Natural killer cell (primary cell): ENCODE data around the gene NR2F2. TPM values are rescaled to one million over a fixed set of nuclear protein-coding genes. Genes with fewer than 3 reads are reported as not detected.

Experiments
- ATAC-seq, 3 donors: fragments of 150-1000 bp in 2 of 3; fragments of 200-7000 bp in 1 of 3; cut with Tn5 transposase; 1 replicate in 1 of 3; 2 replicates in 2 of 3; pipeline ENCODE4 v1.10.0; 2021; ENCODE audit warnings: mild to moderate bottlenecking in 2 of 3, moderate library complexity in 2 of 3
- DNase-seq, 2 donors: peaks; one replicate each; pipeline versions ENCODE4 v3.0.0 to v3.0.0-alpha.2; 2013 to 2021; ENCODE audit warnings: mixed read lengths in 1 of 2
- H3K27ac ChIP-seq: one replicate; pipeline ENCODE4 v1.5.1; 2013; ENCODE audit warnings: mild to moderate bottlenecking, low read length
- H3K27me3 ChIP-seq: one replicate; pipeline ENCODE4 v1.6.1; 2013; ENCODE audit warnings: low read length; ENCODE audit not compliant: control insufficient read depth, insufficient read depth
- H3K36me3 ChIP-seq: one replicate; pipeline ENCODE4 v1.6.1; 2013; ENCODE audit warnings: low read length; ENCODE audit not compliant: control insufficient read depth, insufficient read depth
- H3K4me1 ChIP-seq: one replicate; pipeline ENCODE4 v1.6.1; 2013; ENCODE audit warnings: low read length; ENCODE audit not compliant: control insufficient read depth, insufficient read depth
- H3K4me3 ChIP-seq: one replicate; pipeline ENCODE4 v1.5.1; 2013; ENCODE audit warnings: low read length
- H3K9me3 ChIP-seq: one replicate; pipeline ENCODE4 v1.6.1; 2013; ENCODE audit warnings: low read length; ENCODE audit not compliant: control insufficient read depth, insufficient read depth
- H3K27ac Mint-ChIP-seq, 2 donors: one replicate each; pipeline ENCODE4 v1.8.0; 2022; ENCODE audit warnings: mild to moderate bottlenecking in 2 of 2, mixed read lengths in 2 of 2, moderate library complexity in 1 of 2
- H3K27me3 Mint-ChIP-seq, 2 donors: one replicate each; pipeline ENCODE4 v1.8.0; 2022; ENCODE audit warnings: low read depth in 2 of 2, mixed read lengths in 2 of 2
- H3K36me3 Mint-ChIP-seq: one replicate; pipeline ENCODE4 v1.8.0; 2022; ENCODE audit warnings: mixed read lengths
- H3K4me1 Mint-ChIP-seq, 2 donors: one replicate each; pipeline ENCODE4 v1.8.0; 2022; ENCODE audit warnings: mixed read lengths in 2 of 2
- H3K4me3 Mint-ChIP-seq: one replicate; pipeline ENCODE4 v1.8.0; 2022; ENCODE audit warnings: mild to moderate bottlenecking, moderate library complexity, mixed read lengths
- H3K9me3 Mint-ChIP-seq, 2 donors: one replicate each; pipeline ENCODE4 v1.8.0; 2022; ENCODE audit warnings: mixed read lengths in 2 of 2
- WGBS: methylation state at CpG from one replicate; pipeline ENCODE4 v1.1.7; 2013; ENCODE audit warnings: missing lambda C conversion rate; ENCODE audit not compliant: insufficient coverage; 5-methylcytosine and 5-hydroxymethylcytosine counted together
- intact Hi-C: fragments of 100-400 bp; cut with micrococcal nuclease; formaldehyde crosslinking; loops from one replicate; pipeline ENCODE4 v1.14.2; 2022
- total RNA-seq, 4 donors: library from RNA; stranded (reverse); fragments of 120-200 nt in 1 of 4; gene quantifications; one replicate each; pipeline versions ENCODE4 v1.2.3 to v1.2.4, GENCODE V29; 2013 to 2022
- TF ChIP-seq, protein P1 (sequence below): fragments of 200-600 bp; IDR thresholded peaks from one replicate; pipeline ENCODE4 v1.8.0; 2022; ENCODE audit warnings: antibody characterized with exemption

Gene NR2F2
- total RNA-seq, 3 donors from 2014 or later (not counting 1 experiment from before 2014, with no cell fraction given), result not detected

DNA sequence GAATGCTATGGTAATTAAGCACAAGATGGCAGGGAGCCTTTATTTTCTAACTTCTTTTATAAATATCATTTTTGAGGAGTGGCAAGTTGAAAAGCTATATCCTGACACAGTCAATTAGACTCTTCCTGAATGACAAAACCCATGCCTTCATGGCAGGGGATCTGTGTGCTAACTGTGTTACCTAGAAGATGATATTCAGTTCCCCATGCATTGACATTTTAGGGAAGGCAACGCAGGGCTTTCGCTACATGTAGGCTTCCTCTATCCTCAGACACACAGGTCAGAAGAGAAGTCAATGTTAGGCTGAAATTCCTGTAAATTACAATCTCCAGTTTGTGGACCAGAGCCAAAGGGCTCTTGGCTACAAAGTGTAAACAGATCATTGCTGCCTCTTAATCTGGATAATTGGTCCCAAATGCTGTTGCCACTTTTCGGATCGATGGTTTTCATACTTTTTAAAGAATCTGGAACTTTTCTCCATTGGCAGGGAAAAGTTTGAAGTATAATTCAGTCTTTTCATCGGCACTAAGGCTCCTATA is 22.6 kb upstream of the NR2F2 start:
- H3K4me1 ChIP-seq, result no peaks in the 10 kb centered on the region
- DNase-seq, result no peak
- TF ChIP-seq, protein P1, sequence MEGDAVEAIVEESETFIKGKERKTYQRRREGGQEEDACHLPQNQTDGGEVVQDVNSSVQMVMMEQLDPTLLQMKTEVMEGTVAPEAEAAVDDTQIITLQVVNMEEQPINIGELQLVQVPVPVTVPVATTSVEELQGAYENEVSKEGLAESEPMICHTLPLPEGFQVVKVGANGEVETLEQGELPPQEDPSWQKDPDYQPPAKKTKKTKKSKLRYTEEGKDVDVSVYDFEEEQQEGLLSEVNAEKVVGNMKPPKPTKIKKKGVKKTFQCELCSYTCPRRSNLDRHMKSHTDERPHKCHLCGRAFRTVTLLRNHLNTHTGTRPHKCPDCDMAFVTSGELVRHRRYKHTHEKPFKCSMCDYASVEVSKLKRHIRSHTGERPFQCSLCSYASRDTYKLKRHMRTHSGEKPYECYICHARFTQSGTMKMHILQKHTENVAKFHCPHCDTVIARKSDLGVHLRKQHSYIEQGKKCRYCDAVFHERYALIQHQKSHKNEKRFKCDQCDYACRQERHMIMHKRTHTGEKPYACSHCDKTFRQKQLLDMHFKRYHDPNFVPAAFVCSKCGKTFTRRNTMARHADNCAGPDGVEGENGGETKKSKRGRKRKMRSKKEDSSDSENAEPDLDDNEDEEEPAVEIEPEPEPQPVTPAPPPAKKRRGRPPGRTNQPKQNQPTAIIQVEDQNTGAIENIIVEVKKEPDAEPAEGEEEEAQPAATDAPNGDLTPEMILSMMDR, result no peak
- intact Hi-C loops, result no loop called here
- H3K36me3 Mint-ChIP-seq, result no peaks in the 10 kb centered on the region
- no peak overlapping the region for H3K4me3 Mint-ChIP-seq
- no peak overlapping the region for H3K27ac Mint-ChIP-seq
- peaks cover 30 to 62% of the 10 kb centered on the region in 2 donors for H3K27me3 Mint-ChIP-seq
- H3K27me3 ChIP-seq, result peaks cover 5% of the 10 kb centered on the region
- no peaks in the 10 kb centered on the region for H3K9me3 ChIP-seq
- no peaks in the 10 kb centered on the region for H3K9me3 Mint-ChIP-seq
- no peak for ATAC-seq
- H3K27ac ChIP-seq, result no peak overlapping the region
- no peaks in the 10 kb centered on the region for H3K36me3 ChIP-seq
- H3K4me1 Mint-ChIP-seq, result no peaks in the 10 kb centered on the region
- H3K4me3 ChIP-seq, result no peak overlapping the region
- WGBS, result 81% methylated on average over 5 of the region's 5 CpGs

DNA sequence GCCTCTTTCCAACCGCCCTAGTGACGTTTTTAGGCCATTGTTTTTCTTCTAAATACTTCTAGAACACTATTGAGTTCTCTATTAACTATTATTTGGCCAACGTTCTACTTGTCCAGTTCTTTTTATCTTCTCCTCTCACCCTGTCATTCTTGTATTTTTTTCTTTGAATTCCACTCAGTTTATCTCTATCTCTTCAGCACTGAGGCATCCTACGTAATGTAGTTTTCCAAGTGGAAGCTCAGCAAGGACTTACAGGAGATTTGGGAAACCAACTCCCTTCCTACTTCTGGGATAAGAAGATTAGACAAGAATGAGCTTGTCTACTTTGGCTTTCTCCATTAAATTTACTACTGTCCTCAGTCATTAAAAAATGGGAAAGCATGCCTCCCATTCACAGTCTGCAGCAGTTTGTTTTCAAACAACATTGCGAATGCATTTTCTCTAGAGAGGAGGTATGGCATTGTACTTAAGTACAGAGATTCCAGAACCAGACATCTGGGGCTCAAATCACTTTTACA is 21.3 kb upstream of the NR2F2 start:
- TF ChIP-seq, protein P1, result no peak
- 52% methylated on average over 5 of the region's 5 CpGs for WGBS
- H3K9me3 Mint-ChIP-seq, result no peaks in the 10 kb centered on the region
- no peak overlapping the region for H3K27ac Mint-ChIP-seq
- H3K27me3 Mint-ChIP-seq, result peaks cover 34 to 73% of the 10 kb centered on the region in 2 donors
- Histone ChIP-seq H3K4me1 (no peaks in the 10 kb centered on the region), H3K9me3 (no peaks in the 10 kb centered on the region), H3K27ac (no peak overlapping the region), H3K36me3 (no peaks in the 10 kb centered on the region), H3K27me3 (peaks cover 8% of the 10 kb centered on the region), H3K4me3 (no peak overlapping the region)
- H3K4me3 Mint-ChIP-seq, result no peak overlapping the region
- no peaks in the 10 kb centered on the region for H3K4me1 Mint-ChIP-seq
- no peaks in the 10 kb centered on the region for H3K36me3 Mint-ChIP-seq
- intact Hi-C loops, result no loop called here
- DNase-seq (no peak), ATAC-seq (no peak)

DNA sequence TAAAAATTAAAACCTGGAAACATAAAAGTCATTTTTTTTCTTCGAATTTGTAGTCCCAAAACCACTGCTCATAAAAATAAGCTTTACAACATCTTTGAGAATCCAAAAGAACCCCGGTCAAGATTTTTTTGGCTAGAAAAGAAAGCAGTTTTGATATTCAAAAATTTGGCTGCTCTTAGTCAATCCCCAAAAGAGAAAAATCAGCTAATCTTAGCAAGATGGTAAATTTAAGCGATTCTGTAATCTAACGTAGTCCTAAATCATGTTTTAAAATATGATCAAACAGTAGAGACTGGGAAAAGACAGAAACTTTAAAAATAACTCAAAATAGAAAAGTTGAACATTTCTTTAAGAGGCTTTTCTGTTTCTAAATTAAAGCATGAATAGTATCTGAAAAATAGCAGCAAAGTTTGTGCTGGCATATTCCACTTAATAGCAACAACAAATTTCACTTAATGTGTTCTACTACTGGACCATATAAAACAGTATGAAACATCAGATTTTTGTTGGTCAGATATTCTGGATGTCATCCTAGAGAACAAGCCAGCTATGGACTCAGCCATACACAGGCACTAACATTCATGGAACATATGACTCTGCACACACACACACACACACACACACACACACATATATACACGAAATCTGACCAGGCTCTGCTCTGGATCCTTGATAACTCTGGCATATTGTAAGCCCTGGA is 19.1 kb upstream of the NR2F2 start:
- Histone ChIP-seq H3K4me3 (no peak overlapping the region), H3K4me1 (no peaks in the 10 kb centered on the region), H3K27me3 (peaks cover 12% of the 10 kb centered on the region), H3K27ac (no peak overlapping the region), H3K36me3 (no peaks in the 10 kb centered on the region), H3K9me3 (no peaks in the 10 kb centered on the region)
- WGBS, result 53% methylated on average over 3 of the region's 5 CpGs
- Mint-ChIP-seq H3K27me3 (peaks cover 41 to 85% of the 10 kb centered on the region in 2 donors), H3K4me1 (no peaks in the 10 kb centered on the region), H3K4me3 (no peak overlapping the region), H3K36me3 (no peaks in the 10 kb centered on the region), H3K27ac (no peak overlapping the region), H3K9me3 (no peaks in the 10 kb centered on the region)
- DNase-seq (no peak), ATAC-seq (no peak)
- intact Hi-C loops, result no loop called here
- TF ChIP-seq, protein P1, result no peak
